Heart right ventricle (tissue), 16 donors: ENCODE measurements around the gene ANO4. TPM values are rescaled to one million over a fixed set of nuclear protein-coding genes. Genes with fewer than 3 reads are reported as not detected.

Experiments used
- ATAC-seq, 8 donors: fragments of 200-7000 bp; cut with Tn5 transposase; one replicate each; pipeline ENCODE4 v1.9.1; 2020; ENCODE audit warnings: mild to moderate bottlenecking in 8 of 8, moderate library complexity in 8 of 8, moderate number of reproducible peaks in 1 of 8
- DNase-seq, 2 donors: peaks; one replicate each; pipeline ENCODE4 v3.0.0-alpha.2; 2020
- H3K27ac ChIP-seq, 10 donors: fragments of 200-600 bp; sonication (generic) in 2 of 10; one replicate each; pipeline versions ENCODE4 v1.5.0 to v1.8.0; 2020 to 2022; ENCODE audit warnings: mild to moderate bottlenecking in 3 of 10
- H3K27me3 ChIP-seq, 7 donors: fragments of 200-600 bp; one replicate each; pipeline ENCODE4 v1.8.0; 2021 to 2022; ENCODE audit warnings: mild to moderate bottlenecking in 2 of 7
- H3K36me3 ChIP-seq, 9 donors: fragments of 200-600 bp; sonication (generic) in 1 of 9; one replicate each; pipeline versions ENCODE4 v1.5.0 to v1.8.0; 2020 to 2022; ENCODE audit warnings: mild to moderate bottlenecking in 2 of 9
- H3K4me1 ChIP-seq, 9 donors: fragments of 200-600 bp; sonication (generic) in 1 of 9; one replicate each; pipeline versions ENCODE4 v1.5.0 to v1.8.0; 2020 to 2022; ENCODE audit warnings: mild to moderate bottlenecking in 4 of 9
- H3K4me3 ChIP-seq, 10 donors: fragments of 200-600 bp; sonication (generic) in 2 of 10; one replicate each; pipeline versions ENCODE4 v1.5.0 to v1.8.0; 2020 to 2022; ENCODE audit warnings: mild to moderate bottlenecking in 7 of 10, moderate library complexity in 2 of 10
- H3K9me3 ChIP-seq, 11 donors: fragments of 200-600 bp in 10 of 11; sonication (generic) in 2 of 11; one replicate each; pipeline versions ENCODE4 v1.5.0 to v1.8.0; 2013 to 2022; ENCODE audit warnings: mild to moderate bottlenecking in 2 of 11, control low read depth in 1 of 11, moderate library complexity in 1 of 11
- WGBS, 2 donors: extraction: QIAGEN DNeasy Blood & Tissue Kit; methylation state at CpG; one replicate each; pipeline ENCODE4 v1.1.7; 2013; ENCODE audit warnings: inconsistent platforms in 1 of 2; 5-methylcytosine and 5-hydroxymethylcytosine counted together
- intact Hi-C, 10 donors: fragments of 100-400 bp; cut with DNase I; formaldehyde crosslinking; loops; one replicate each; pipeline versions ENCODE4 v1.11.1 to v1.14.2; 2022
- polyA plus RNA-seq, 2 donors: library from polyadenylated mRNA; stranded (reverse); fragments of 200-250 nt; gene quantifications; one replicate each; pipeline ENCODE4 v1.2.3, GENCODE V29; 2013
- total RNA-seq, 10 donors: library from RNA; stranded (reverse); fragmentation: NEBNext Ultra II Directional in 3 of 10; extraction: Animal tissue kit (Norgen Biotek cat#: 25700) in 3 of 10; gene quantifications; one replicate each; pipeline versions ENCODE4 v1.2.1 to v1.2.4, GENCODE V29; 2021 to 2023
- TF ChIP-seq, protein P1 (sequence below), 9 donors: fragments of 200-600 bp; sonication (generic) in 2 of 9; IDR thresholded peaks; one replicate each; pipeline versions ENCODE4 v1.5.0 to v1.8.0; 2021 to 2022; ENCODE audit warnings: antibody characterized with exemption in 9 of 9, mild to moderate bottlenecking in 5 of 9, moderate library complexity in 1 of 9
- donor health status: Arrhythmogenic right ventricular cardiomyopathy.
- donor health status: ischemic (EF 13 %, LVEDD 7.1; RV severe dilation, severe dysfunction).
- donor health status: healthy with polysubstance abuse.
- donor health status: DM: no; HTN: yes; CAD: no.
- donor health status: DM: no; HTN: no; CAD: no.
- donor health status: ischemic (EF 25% LVEDD 6.9; RV normal size, moderate dysfunction).
- donor health status: ischemic (EF 25% LVEDD 5.7; RV mildly dilated, moderate dysfunction).
- donor health status: healthy.
- donor health status: DM: yes; HTN: yes; CAD: no.
- donor health status: Ischemic cardiomyopathy.
- donor health status: ischemic (EF 35%, LVEDD 5.7; RV mildly dilated, moderate dysfunction).
- donor health status: nonischemic (EF 11% LVEDD 7.7; RV severe dilation, severe dysfunction).
- donor health status: DM: yes; HTN: yes; CAD: no.
- donor health status: PGD.
- donor health status: ischemic (EF 29% LVEDD 5.4; RV normal size, mild dysfunction).
- donor health status: nonischemic (EF 23%, LVEDD 6.1; RV moderate dilation, normal function).

ANO4 gene
- total and polyA plus RNA-seq, 12 donors, result 0.08 to 0.45 (median 0.19) TPM; not detected in 5

DNA sequence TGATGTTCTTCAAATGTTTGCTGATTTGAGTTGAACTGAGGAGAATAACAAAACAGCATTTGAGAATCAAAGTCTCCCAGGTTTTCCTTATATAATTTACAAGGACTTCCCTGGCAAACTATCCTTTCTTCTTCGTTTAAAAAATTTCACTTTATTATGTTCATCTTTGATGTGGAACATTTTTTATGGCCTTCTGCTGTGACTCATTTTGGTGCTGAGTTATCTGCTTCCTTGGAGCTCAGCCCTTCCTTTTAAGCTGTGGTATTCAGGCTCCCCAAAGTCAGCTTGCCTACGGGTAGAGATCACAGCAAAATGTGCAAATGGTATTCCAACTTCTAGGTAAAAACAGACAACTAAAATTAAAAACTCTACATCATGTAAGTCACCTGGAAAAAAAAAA is 1.4 kb upstream of the ANO4 start:
- H3K9me3 ChIP-seq, result no peaks in the 10 kb centered on the region
- no peak overlapping the region for H3K27ac ChIP-seq
- TF ChIP-seq, protein P1, sequence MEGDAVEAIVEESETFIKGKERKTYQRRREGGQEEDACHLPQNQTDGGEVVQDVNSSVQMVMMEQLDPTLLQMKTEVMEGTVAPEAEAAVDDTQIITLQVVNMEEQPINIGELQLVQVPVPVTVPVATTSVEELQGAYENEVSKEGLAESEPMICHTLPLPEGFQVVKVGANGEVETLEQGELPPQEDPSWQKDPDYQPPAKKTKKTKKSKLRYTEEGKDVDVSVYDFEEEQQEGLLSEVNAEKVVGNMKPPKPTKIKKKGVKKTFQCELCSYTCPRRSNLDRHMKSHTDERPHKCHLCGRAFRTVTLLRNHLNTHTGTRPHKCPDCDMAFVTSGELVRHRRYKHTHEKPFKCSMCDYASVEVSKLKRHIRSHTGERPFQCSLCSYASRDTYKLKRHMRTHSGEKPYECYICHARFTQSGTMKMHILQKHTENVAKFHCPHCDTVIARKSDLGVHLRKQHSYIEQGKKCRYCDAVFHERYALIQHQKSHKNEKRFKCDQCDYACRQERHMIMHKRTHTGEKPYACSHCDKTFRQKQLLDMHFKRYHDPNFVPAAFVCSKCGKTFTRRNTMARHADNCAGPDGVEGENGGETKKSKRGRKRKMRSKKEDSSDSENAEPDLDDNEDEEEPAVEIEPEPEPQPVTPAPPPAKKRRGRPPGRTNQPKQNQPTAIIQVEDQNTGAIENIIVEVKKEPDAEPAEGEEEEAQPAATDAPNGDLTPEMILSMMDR (IDR thresholded peaks at IDR 0.05), result no peak
- peaks cover 0 to 30% (median 12%) of the 10 kb centered on the region in 7 donors for H3K27me3 ChIP-seq
- intact Hi-C loops, result no loop called here
- ATAC-seq, result no peak
- H3K4me3 ChIP-seq, result no peak overlapping the region
- 39 to 47% methylated on average over 2 of the region's 2 CpGs for WGBS, 2 donors
- DNase-seq, result no peak
- H3K4me1 ChIP-seq, result no peaks in the 10 kb centered on the region
- H3K36me3 ChIP-seq, result no peaks in the 10 kb centered on the region

DNA sequence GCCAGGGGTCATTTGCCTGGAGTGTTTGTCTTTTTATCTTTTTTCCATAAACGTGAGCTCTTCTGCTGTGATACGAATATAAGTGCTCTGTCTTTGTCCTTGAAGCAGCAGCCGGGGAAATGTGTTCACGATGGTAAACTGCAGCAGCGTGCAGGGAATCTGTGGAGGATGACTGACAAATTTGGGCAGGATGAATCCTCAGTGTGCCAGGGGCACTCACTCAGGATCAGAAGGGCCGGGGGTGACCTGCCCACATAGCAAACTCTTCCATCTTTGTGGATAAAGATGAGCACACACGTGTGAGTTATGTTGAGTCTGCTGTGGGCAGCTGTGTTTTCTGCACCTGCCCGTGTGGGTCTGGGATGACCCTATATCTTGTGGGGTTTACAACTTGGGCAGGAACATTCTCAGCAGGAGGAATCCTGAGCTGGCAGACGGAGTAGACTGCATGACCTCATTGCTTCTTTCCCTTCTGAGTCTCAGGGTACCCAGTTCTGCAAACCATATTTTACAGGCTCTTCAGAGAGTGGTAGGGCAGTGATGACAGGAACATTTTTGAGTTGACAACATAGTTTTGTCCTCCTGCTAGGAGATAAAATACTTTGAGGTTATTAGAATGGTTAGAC is 711 bp downstream of the ANO4 start:
- TF ChIP-seq, protein P1 (IDR thresholded peaks at IDR 0.05), result no peak
- ATAC-seq (no peak), DNase-seq (no peak)
- peaks cover 0 to 29% (median 15%) of the 10 kb centered on the region in 7 donors for H3K27me3 ChIP-seq
- H3K4me1 ChIP-seq, result no peaks in the 10 kb centered on the region
- H3K4me3 ChIP-seq, result no peak overlapping the region
- no peaks in the 10 kb centered on the region for H3K36me3 ChIP-seq
- intact Hi-C loops, result no loop called here
- WGBS, 2 donors, result 26 to 30% methylated on average over 9 of the region's 9 CpGs
- H3K27ac ChIP-seq, result no peak overlapping the region
- no peaks in the 10 kb centered on the region for H3K9me3 ChIP-seq

DNA sequence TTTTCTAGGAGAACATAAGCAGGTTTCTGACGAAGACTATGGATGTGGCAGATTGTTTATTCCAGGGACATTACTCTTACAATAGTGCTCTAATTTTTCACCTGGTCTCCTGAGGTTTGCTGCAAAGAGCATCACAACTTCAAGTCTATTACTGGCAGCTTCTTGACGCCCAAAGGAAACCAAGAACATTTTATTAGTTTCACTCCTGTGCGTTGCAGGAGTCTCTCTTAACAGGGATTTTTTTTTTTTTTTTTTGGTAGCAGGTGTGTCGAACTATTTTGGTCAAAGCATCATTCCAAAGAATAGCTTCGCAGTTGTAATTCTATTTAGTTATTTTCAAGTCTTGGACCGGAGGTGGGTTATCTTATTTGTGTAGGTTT is 1.2 kb downstream of the ANO4 start:
- DNase-seq (no peak), ATAC-seq (no peak)
- TF ChIP-seq, protein P1 (IDR thresholded peaks at IDR 0.05), result no peak
- intact Hi-C loops, result no loop called here
- 64 to 68% methylated on average over 6 of the region's 6 CpGs for WGBS, 2 donors
- Histone ChIP-seq H3K9me3 (no peaks in the 10 kb centered on the region), H3K4me3 (no peak overlapping the region), H3K27me3 (peaks cover 0 to 29% (median 15%) of the 10 kb centered on the region in 7 donors), H3K36me3 (no peaks in the 10 kb centered on the region), H3K27ac (no peak overlapping the region), H3K4me1 (no peaks in the 10 kb centered on the region)

DNA sequence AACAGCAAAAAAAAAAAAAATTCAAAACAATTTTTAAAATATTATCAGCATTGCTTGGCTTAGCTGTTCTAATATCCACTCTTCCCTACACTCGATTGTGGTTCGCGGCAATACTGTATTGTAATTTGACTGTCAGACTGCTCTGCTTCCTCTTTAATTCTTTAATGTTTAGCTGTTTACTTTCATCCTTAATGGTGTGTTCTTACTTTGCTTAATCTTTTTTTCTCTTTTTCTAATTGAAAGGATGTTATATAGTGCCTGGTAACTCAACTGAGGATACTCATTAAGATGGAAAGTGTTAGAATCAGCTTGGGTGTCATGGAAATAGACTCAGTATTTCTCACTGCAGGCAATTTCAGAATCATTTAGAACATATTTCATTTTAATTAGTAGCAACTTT is 2.0 kb downstream of the ANO4 start:
- no peaks in the 10 kb centered on the region for H3K36me3 ChIP-seq
- peaks cover 0 to 29% (median 15%) of the 10 kb centered on the region in 7 donors for H3K27me3 ChIP-seq
- ATAC-seq, result no peak
- H3K4me1 ChIP-seq, result no peaks in the 10 kb centered on the region
- no peak for DNase-seq
- no peaks in the 10 kb centered on the region for H3K9me3 ChIP-seq
- 74 to 80% methylated on average over 3 of the region's 3 CpGs for WGBS, 2 donors
- TF ChIP-seq, protein P1 (IDR thresholded peaks at IDR 0.05), result no peak
- intact Hi-C loops, result no loop called here
- no peak overlapping the region for H3K4me3 ChIP-seq
- no peak overlapping the region for H3K27ac ChIP-seq
